ENCODE measurements around the gene PHF21A. TPM values are rescaled to one million over a fixed set of nuclear protein-coding genes. Genes with fewer than 3 reads are reported as not detected.

The PHF21A gene
- total RNA-seq, 2 experiments from 2014 or later = 23.1 to 56.1 TPM

GRCh38 chr11:46107780-46108179, 13.5 kb downstream of the PHF21A start:
- no TSS peak for BruUV-seq (replicated peaks)
- Histone ChIP-seq H2AFZ (ENCODE audit: low read length) (no peak overlapping the region), H3K36me3 (ENCODE audit: insufficient read depth, low read length) (no peaks in the 10 kb centered on the region), H3K4me1 (ENCODE audit: insufficient read depth, low read length, poor library complexity, severe bottlenecking) (no peaks in the 10 kb centered on the region), H3K4me2 (ENCODE audit: low read length) (no peak overlapping the region), H3K27ac (ENCODE audit: low read depth, low read length, poor library complexity, severe bottlenecking) (no peak overlapping the region), H3K9me3 (ENCODE audit: low read length) (no peaks in the 10 kb centered on the region), H3K4me3 (ENCODE audit: low read depth, low read length, poor library complexity, severe bottlenecking) (no peak overlapping the region), H3K9me2 (ENCODE audit: insufficient read depth, low read length) (no peaks in the 10 kb centered on the region), H4K20me1 (ENCODE audit: insufficient read depth, low read length) (peaks cover 5% of the 10 kb centered on the region; the same call in 1 of the 2 replicates), H3K79me2 (ENCODE audit: insufficient read depth, low read depth, low read length) (peaks cover 22% of the 10 kb centered on the region; the same call in 1 of the 2 replicates)
- CTCF ChIA-PET (ENCODE audit: unreplicated experiment) = no interaction called here
- POLR2A ChIA-PET = interaction anchor here (1.6 kb wide), 1 partner anchor 27 kb away, joined by 3 read pairs; no protein-coding TSS in a partner anchor
- DNase-seq (ENCODE audit: low spot score) = no peak
- no peak for TF ChIP-seq CTCF (conservative IDR thresholded peaks at IDR 0.05; ENCODE audit: low read length)
- TF ChIP-seq EZH2phosphoT487 (IDR thresholded peaks at IDR 0.05; ENCODE audit: borderline replicate concordance, low read depth, low read length) = no peak
- intact Hi-C loops (cut with micrococcal nuclease; ENCODE audit: unreplicated experiment) = no loop called here

- Histone ChIP-seq H4K20me1 (ENCODE audit: insufficient read depth, low read length) (peaks cover 5% of the 10 kb centered on the region; the same call in 1 of the 2 replicates), H3K9me3 (ENCODE audit: low read length) (no peaks in the 10 kb centered on the region), H2AFZ (ENCODE audit: low read length) (no peak overlapping the region), H3K27ac (ENCODE audit: low read depth, low read length, poor library complexity, severe bottlenecking) (no peak overlapping the region), H3K4me2 (ENCODE audit: low read length) (no peak overlapping the region), H3K36me3 (ENCODE audit: insufficient read depth, low read length) (no peaks in the 10 kb centered on the region), H3K4me1 (ENCODE audit: insufficient read depth, low read length, poor library complexity, severe bottlenecking) (no peaks in the 10 kb centered on the region), H3K79me2 (ENCODE audit: insufficient read depth, low read depth, low read length) (peaks cover 18% of the 10 kb centered on the region; the same call in 1 of the 2 replicates), H3K9me2 (ENCODE audit: insufficient read depth, low read length) (no peaks in the 10 kb centered on the region), H3K4me3 (ENCODE audit: low read depth, low read length, poor library complexity, severe bottlenecking) (no peak overlapping the region)
- no peak for DNase-seq (ENCODE audit: low spot score)
- ChIA-PET CTCF (ENCODE audit: unreplicated experiment) (interaction anchor here (0.5 kb wide), 1 partner anchor 177 kb away, joined by 7 read pairs; no protein-coding TSS in a partner anchor), POLR2A (interaction anchor here (0.6 kb wide), 1 partner anchor 78 kb away, joined by 3 read pairs; no protein-coding TSS in a partner anchor)
- TF ChIP-seq CTCF (conservative IDR thresholded peaks at IDR 0.05; ENCODE audit: low read length) (no peak), EZH2phosphoT487 (IDR thresholded peaks at IDR 0.05; ENCODE audit: borderline replicate concordance, low read depth, low read length) (no peak)
- no TSS peak for BruUV-seq (replicated peaks)
- intact Hi-C loops (cut with micrococcal nuclease; ENCODE audit: unreplicated experiment) = no loop called here
Measured at GRCh38 chr11:46107408-46107718, 13.9 kb downstream of the PHF21A start.

- no peaks in the 10 kb centered on the region for H3K9me2 ChIP-seq (ENCODE audit: insufficient read depth, low read length)
- H3K4me1 ChIP-seq (ENCODE audit: insufficient read depth, low read length, poor library complexity, severe bottlenecking) = no peaks in the 10 kb centered on the region
- peaks cover 12% of the 10 kb centered on the region; the same call in 1 of the 2 replicates for H3K79me2 ChIP-seq (ENCODE audit: insufficient read depth, low read depth, low read length)
- H3K27ac ChIP-seq (ENCODE audit: low read depth, low read length, poor library complexity, severe bottlenecking) = no peak overlapping the region
- ChIA-PET POLR2A (interaction anchor here (0.6 to 0.7 kb wide), 2 partner anchors 14 to 77 kb away, joined by 3 read pairs; no protein-coding TSS in a partner anchor), CTCF (ENCODE audit: unreplicated experiment) (interaction anchor here (0.5 kb wide), 1 partner anchor 176 kb away, joined by 7 read pairs; no protein-coding TSS in a partner anchor)
- BruUV-seq (replicated peaks) = no TSS peak
- H2AFZ ChIP-seq (ENCODE audit: low read length) = no peak overlapping the region
- no peaks in the 10 kb centered on the region for H3K36me3 ChIP-seq (ENCODE audit: insufficient read depth, low read length)
- no peaks in the 10 kb centered on the region for H3K9me3 ChIP-seq (ENCODE audit: low read length)
- H3K4me2 ChIP-seq (ENCODE audit: low read length) = no peak overlapping the region
- peaks cover 5% of the 10 kb centered on the region; the same call in 1 of the 2 replicates for H4K20me1 ChIP-seq (ENCODE audit: insufficient read depth, low read length)
- H3K4me3 ChIP-seq (ENCODE audit: low read depth, low read length, poor library complexity, severe bottlenecking) = no peak overlapping the region
- DNase-seq (ENCODE audit: low spot score) = no peak
- intact Hi-C loops (cut with micrococcal nuclease; ENCODE audit: unreplicated experiment) = no loop called here
- TF ChIP-seq CTCF (conservative IDR thresholded peaks at IDR 0.05; ENCODE audit: low read length) (no peak), EZH2phosphoT487 (IDR thresholded peaks at IDR 0.05; ENCODE audit: borderline replicate concordance, low read depth, low read length) (no peak)
Measured at GRCh38 chr11:46106530-46107407, 14.5 kb downstream of the PHF21A start.
